ENCODE measurements around the gene DIPK1A.
A peak's percentile ranks its signal among the peaks of the same experiment; 100 is the strongest.

The DIPK1A gene

GRCh38 chr1:92820024-92820423 lies 141.2 kb downstream of the DIPK1A start:
- no peak overlapping the region for H3K27ac ChIP-seq
- no peak overlapping the region for H3K4me3 ChIP-seq (ENCODE audit: low read depth, low read length)
- H3K27me3 ChIP-seq (ENCODE audit: insufficient read depth, low read depth, severe bottlenecking): no peaks in the 10 kb centered on the region
- no peak for DNase-seq
- no peak for TF ChIP-seq CTCF (IDR thresholded peaks at IDR 0.05; ENCODE audit: low read depth, low read length)
- no peaks in the 10 kb centered on the region for H3K9me3 ChIP-seq (ENCODE audit: severe bottlenecking)
- no peaks in the 10 kb centered on the region for H3K36me3 ChIP-seq

- no peaks in the 10 kb centered on the region for H3K36me3 ChIP-seq
Observed at GRCh38 chr1:92817986-92818764, 143.1 kb downstream of the DIPK1A start.

GRCh38 chr1:92817137-92817697 lies 144.0 kb downstream of the DIPK1A start:
- H3K27ac ChIP-seq: no peak overlapping the region
- no peak overlapping the region for H3K4me3 ChIP-seq (ENCODE audit: low read depth, low read length)
- H3K9me3 ChIP-seq (ENCODE audit: severe bottlenecking): no peaks in the 10 kb centered on the region
- H3K36me3 ChIP-seq: no peaks in the 10 kb centered on the region
- no peak for DNase-seq
- TF ChIP-seq CTCF (IDR thresholded peaks at IDR 0.05; ENCODE audit: low read depth, low read length): no peak
- no peaks in the 10 kb centered on the region for H3K27me3 ChIP-seq (ENCODE audit: insufficient read depth, low read depth, severe bottlenecking)

More at GRCh38 chr1:92817986-92818764, 143.1 kb downstream of the DIPK1A start:
- no peak overlapping the region for H3K4me3 ChIP-seq (ENCODE audit: low read depth, low read length)
- peak; percentile 69 for TF ChIP-seq CTCF (IDR thresholded peaks at IDR 0.05; ENCODE audit: low read depth, low read length)
- H3K9me3 ChIP-seq (ENCODE audit: severe bottlenecking): no peaks in the 10 kb centered on the region
- H3K27me3 ChIP-seq (ENCODE audit: insufficient read depth, low read depth, severe bottlenecking): no peaks in the 10 kb centered on the region
- peak; percentile 21 for DNase-seq
- no peak overlapping the region for H3K27ac ChIP-seq

GRCh38 chr1:92816732-92817131 lies 144.5 kb downstream of the DIPK1A start:
- no peaks in the 10 kb centered on the region for H3K27me3 ChIP-seq (ENCODE audit: insufficient read depth, low read depth, severe bottlenecking)
- H3K4me3 ChIP-seq (ENCODE audit: low read depth, low read length): no peak overlapping the region
- H3K9me3 ChIP-seq (ENCODE audit: severe bottlenecking): no peaks in the 10 kb centered on the region
- no peak overlapping the region for H3K27ac ChIP-seq
- DNase-seq: no peak
- H3K36me3 ChIP-seq: no peaks in the 10 kb centered on the region
- no peak for TF ChIP-seq CTCF (IDR thresholded peaks at IDR 0.05; ENCODE audit: low read depth, low read length)

- Histone ChIP-seq H3K9me3 (ENCODE audit: severe bottlenecking) (no peaks in the 10 kb centered on the region), H3K4me3 (ENCODE audit: low read depth, low read length) (no peak overlapping the region), H3K27me3 (ENCODE audit: insufficient read depth, low read depth, severe bottlenecking) (no peaks in the 10 kb centered on the region), H3K36me3 (no peaks in the 10 kb centered on the region), H3K27ac (no peak overlapping the region)
- no peak for DNase-seq
- no peak for TF ChIP-seq CTCF (IDR thresholded peaks at IDR 0.05; ENCODE audit: low read depth, low read length)
Observed at GRCh38 chr1:92808381-92808780, 152.9 kb downstream of the DIPK1A start.
